Measurements from ENCODE around the gene TMEM179. TPM values are rescaled to one million over a fixed set of nuclear protein-coding genes. Genes with fewer than 3 reads are reported as not detected.

TMEM179 gene
- total RNA-seq, 2 donors from 2014 or later: 2.6 to 9.6 TPM

GRCh38 chr14:104558231-104559027 is 46.1 kb downstream of the TMEM179 start:
- WGBS, 2 donors: 71 to 81% methylated on average over 10 to 16 of the region's 16 CpGs
- Histone ChIP-seq H3K36me3 (replicated peaks in 1 of 2; ENCODE audit: insufficient read depth in 1 of 2, low read depth in 2 of 2) (no peaks in the 10 kb centered on the region), H3K4me3 (no peak overlapping the region), H3K4me1 (no peaks in the 10 kb centered on the region), H3K9me3 (no peaks in the 10 kb centered on the region), H3K27me3 (no peaks in the 10 kb centered on the region), H3K27ac (no peak overlapping the region)
- intact Hi-C loops (cut with DNase I): no loop called here
- TF ChIP-seq CTCF (IDR thresholded peaks at IDR 0.05) (no peak), POLR2A (IDR thresholded peaks at IDR 0.05) (no peak)
- no peak for DNase-seq
- ATAC-seq: no peak

GRCh38 chr14:104557766-104558165 is 46.8 kb downstream of the TMEM179 start:
- H3K27me3 ChIP-seq: no peaks in the 10 kb centered on the region
- 55% methylated on average over 1 of the region's 1 CpG; no CpG with 5 or more reads in 1 of the 2 donors for whole genome bisulfite sequencing, 2 donors
- no peaks in the 10 kb centered on the region for H3K9me3 ChIP-seq
- no peaks in the 10 kb centered on the region for H3K4me1 ChIP-seq
- intact Hi-C loops (cut with DNase I): no loop called here
- DNase-seq (peak in 3 of 4 donors; percentile 0 to 6 (median 3)), ATAC-seq (no peak)
- no peak overlapping the region for H3K27ac ChIP-seq
- no peak overlapping the region for H3K4me3 ChIP-seq
- TF ChIP-seq POLR2A (IDR thresholded peaks at IDR 0.05): no peak
- no peak for TF ChIP-seq CTCF (IDR thresholded peaks at IDR 0.05)
- no peaks in the 10 kb centered on the region for H3K36me3 ChIP-seq (replicated peaks in 1 of 2; ENCODE audit: insufficient read depth in 1 of 2, low read depth in 2 of 2)

GRCh38 chr14:104557086-104557485 is 47.5 kb downstream of the TMEM179 start:
- ATAC-seq (no peak), DNase-seq (peak in 2 of 4 donors; percentile 0 to 7)
- no peak for TF ChIP-seq CTCF (IDR thresholded peaks at IDR 0.05)
- no peak for TF ChIP-seq POLR2A (IDR thresholded peaks at IDR 0.05)
- 67% methylated on average over 5 of the region's 5 CpGs; no CpG with 5 or more reads in 1 of the 2 donors for WGBS, 2 donors
- no peaks in the 10 kb centered on the region for H3K27me3 ChIP-seq
- intact Hi-C loops (cut with DNase I): no loop called here
- H3K4me1 ChIP-seq: no peaks in the 10 kb centered on the region
- no peak overlapping the region for H3K4me3 ChIP-seq
- no peaks in the 10 kb centered on the region for H3K9me3 ChIP-seq
- no peak overlapping the region for H3K27ac ChIP-seq
- no peaks in the 10 kb centered on the region for H3K36me3 ChIP-seq (replicated peaks in 1 of 2; ENCODE audit: insufficient read depth in 1 of 2, low read depth in 2 of 2)

- Histone ChIP-seq H3K27me3 (no peaks in the 10 kb centered on the region), H3K4me3 (no peak overlapping the region), H3K4me1 (no peaks in the 10 kb centered on the region), H3K36me3 (replicated peaks in 1 of 2; ENCODE audit: insufficient read depth in 1 of 2, low read depth in 2 of 2) (no peaks in the 10 kb centered on the region), H3K27ac (no peak overlapping the region), H3K9me3 (no peaks in the 10 kb centered on the region)
- ATAC-seq (no peak), DNase-seq (peak in 3 of 4 donors; percentile 3 to 8 (median 5))
- 50 to 53% methylated on average over 3 to 13 of the region's 13 CpGs for WGBS, 2 donors
- TF ChIP-seq CTCF (IDR thresholded peaks at IDR 0.05): no peak
- no peak for TF ChIP-seq POLR2A (IDR thresholded peaks at IDR 0.05)
- intact Hi-C loops (cut with DNase I): no loop called here
Observed at GRCh38 chr14:104556256-104557021, 48.1 kb downstream of the TMEM179 start.
